Neural cell (in vitro differentiated cells): ENCODE results near the gene NEURL1. TPM values are rescaled to one million over a fixed set of nuclear protein-coding genes. Genes with fewer than 3 reads are reported as not detected.

Experiments
- H2AFZ ChIP-seq: fragments of 200-600, 300-800 bp; sonication (generic), shearing (Covaris generic); 2 replicates; pipeline ENCODE4 v1.6.0; 2014; ENCODE audit warnings: low read depth, mild to moderate bottlenecking, antibody characterized with exemption, low read length, moderate library complexity
- H3F3A ChIP-seq: fragments of 200-600 bp; shearing (Covaris generic); 2 replicates; pipeline ENCODE4 v1.6.1; 2016; ENCODE audit warnings: mild to moderate bottlenecking, moderate library complexity, mixed read lengths, antibody characterized with exemption, low read length; ENCODE audit not compliant: insufficient read depth, poor library complexity, severe bottlenecking
- H3K27ac ChIP-seq: fragments of 200-600, 300-800 bp; sonication (generic), shearing (Covaris generic); 2 replicates; pipeline ENCODE4 v1.5.1; 2014; ENCODE audit warnings: mild to moderate bottlenecking, low read length, moderate library complexity
- H3K27me3 ChIP-seq: fragments of 300-800, 200-600 bp; sonication (generic), shearing (Covaris generic); 2 replicates; pipeline ENCODE4 v1.6.0; 2014; ENCODE audit warnings: mild to moderate bottlenecking, low read depth, low read length, moderate library complexity; ENCODE audit not compliant: insufficient read depth
- H3K36me3 ChIP-seq: fragments of 300-800, 200-600 bp; sonication (generic), shearing (Covaris generic); 2 replicates; pipeline ENCODE4 v1.5.1; 2014; ENCODE audit warnings: mild to moderate bottlenecking, antibody characterized with exemption, low read length, moderate library complexity; ENCODE audit not compliant: insufficient read depth
- H3K4me2 ChIP-seq: fragments of 300-800, 200-600 bp; sonication (generic), shearing (Covaris generic); 2 replicates; pipeline ENCODE4 v1.6.0; 2014; ENCODE audit warnings: mild to moderate bottlenecking, low read length
- H3K4me3 ChIP-seq: fragments of 300-800, 200-600 bp; sonication (generic), shearing (Covaris generic); 2 replicates; pipeline ENCODE4 v1.5.1; 2014; ENCODE audit warnings: mild to moderate bottlenecking, low read length, moderate library complexity
- H3K79me2 ChIP-seq: fragments of 200-600 bp; shearing (Covaris generic); replicated peaks from 2 replicates; pipeline ENCODE4 v1.6.0; 2014; ENCODE audit warnings: mild to moderate bottlenecking, low read length, moderate library complexity; ENCODE audit not compliant: insufficient read depth
- H3K9ac ChIP-seq: fragments of 300-800, 200-600 bp; sonication (generic), shearing (Covaris generic); 2 replicates; pipeline ENCODE4 v1.6.1; 2016; ENCODE audit warnings: mild to moderate bottlenecking, low read length, mixed read lengths
- H3K9me2 ChIP-seq: fragments of 200-600 bp; shearing (Covaris generic); 2 replicates; pipeline ENCODE4 v1.6.1; 2016; ENCODE audit warnings: mild to moderate bottlenecking, low read length, mixed read lengths; ENCODE audit not compliant: insufficient read depth
- H3K9me3 ChIP-seq: fragments of 200-600, 300-800 bp; sonication (generic), shearing (Covaris generic); 2 replicates; pipeline ENCODE4 v1.6.1; 2016; ENCODE audit warnings: mild to moderate bottlenecking, mixed run types, low read length, moderate library complexity, mixed read lengths
- H4K20me1 ChIP-seq: fragments of 200-600 bp; shearing (Covaris generic); 2 replicates; pipeline ENCODE4 v1.6.1; 2016; ENCODE audit warnings: mild to moderate bottlenecking, mixed run types; ENCODE audit not compliant: insufficient read depth
- EP300 ChIP-seq: fragments of 450-650 bp; conservative IDR thresholded peaks from 2 replicates; pipeline ENCODE4 v1.6.1; 2014; ENCODE audit warnings: antibody characterized with exemption, mild to moderate bottlenecking, moderate library complexity; ENCODE audit not compliant: poor library complexity, severe bottlenecking
- EZH2 ChIP-seq: fragments of 200-600, 300-800 bp; shearing (Covaris generic), sonication (generic); IDR thresholded peaks from 2 replicates; pipeline ENCODE4 v1.6.1; 2014; ENCODE audit warnings: antibody characterized with exemption, low read length, borderline replicate concordance, mild to moderate bottlenecking; ENCODE audit not compliant: insufficient read depth, poor library complexity, severe bottlenecking
- MXI1 ChIP-seq: fragments of 450-650 bp; conservative IDR thresholded peaks from 2 replicates; pipeline ENCODE4 v1.6.1; 2014; ENCODE audit warnings: antibody characterized with exemption, mild to moderate bottlenecking; ENCODE audit not compliant: poor library complexity, severe bottlenecking
- RAD21 ChIP-seq: fragments of 450-650 bp; conservative IDR thresholded peaks from 2 replicates; pipeline ENCODE4 v1.6.1; 2014; ENCODE audit warnings: antibody characterized with exemption, mild to moderate bottlenecking, moderate library complexity
- SMC3 ChIP-seq: fragments of 450-650 bp; conservative IDR thresholded peaks from 2 replicates; pipeline ENCODE4 v1.6.1; 2014; ENCODE audit warnings: antibody characterized with exemption, mild to moderate bottlenecking, moderate library complexity; ENCODE audit not compliant: poor library complexity
- TAF1 ChIP-seq: IDR thresholded peaks from 2 replicates; pipeline ENCODE4 v1.6.1; 2012; ENCODE audit warnings: low read depth
- polyA plus RNA-seq: library from polyadenylated mRNA; depleted of rRNA; stranded (reverse); fragments of >200 nt; gene quantifications from 2 replicates; pipeline ENCODE4 v1.2.3, GENCODE V29; 2014
- TF ChIP-seq, protein P1 (sequence below): fragments of 450-650 bp; IDR thresholded peaks from 2 replicates; pipeline ENCODE4 v1.5.1; 2014; ENCODE audit warnings: antibody characterized with exemption, mild to moderate bottlenecking, moderate library complexity; ENCODE audit not compliant: poor library complexity, severe bottlenecking
- TF ChIP-seq, protein P2 (sequence below): IDR thresholded peaks from 2 replicates; pipeline ENCODE4 v1.6.1; 2012; ENCODE audit warnings: borderline replicate concordance

The NEURL1 gene
- polyA plus RNA-seq, 1 donor from 2014 or later = 12.3 TPM

DNA sequence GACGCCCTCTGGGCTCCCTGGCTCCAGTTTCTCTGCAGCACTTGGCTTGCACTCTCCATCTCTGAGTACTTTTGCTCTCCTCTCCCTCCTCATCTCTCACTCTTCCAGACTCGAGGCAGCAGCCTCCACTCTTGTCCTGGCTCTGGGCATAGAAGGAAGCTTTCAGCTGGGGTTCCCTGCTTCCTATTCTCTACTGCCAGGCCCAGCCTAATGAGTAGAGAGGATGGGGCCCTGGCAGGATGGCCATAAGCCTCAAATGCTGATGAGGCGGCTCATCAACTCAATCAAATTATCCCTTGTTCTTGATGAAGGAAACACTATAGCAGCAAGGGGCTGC is 55.8 kb downstream of the NEURL1 start:
- H3K36me3 ChIP-seq = no peaks in the 10 kb centered on the region
- no peaks in the 10 kb centered on the region for H3K79me2 ChIP-seq
- H3K4me2 ChIP-seq = no peak overlapping the region
- no peak overlapping the region for H3K4me3 ChIP-seq
- TF ChIP-seq EP300 (no peak), TAF1 (no peak)
- H3K9me2 ChIP-seq = no peaks in the 10 kb centered on the region
- H3K9me3 ChIP-seq = no peaks in the 10 kb centered on the region
- H3K9ac ChIP-seq = no peak overlapping the region
- H3K27me3 ChIP-seq = no peaks in the 10 kb centered on the region
- no peaks in the 10 kb centered on the region for H4K20me1 ChIP-seq
- H3K27ac ChIP-seq = no peak overlapping the region
- H2AFZ ChIP-seq = no peak overlapping the region
- no peaks in the 10 kb centered on the region for H3F3A ChIP-seq

DNA sequence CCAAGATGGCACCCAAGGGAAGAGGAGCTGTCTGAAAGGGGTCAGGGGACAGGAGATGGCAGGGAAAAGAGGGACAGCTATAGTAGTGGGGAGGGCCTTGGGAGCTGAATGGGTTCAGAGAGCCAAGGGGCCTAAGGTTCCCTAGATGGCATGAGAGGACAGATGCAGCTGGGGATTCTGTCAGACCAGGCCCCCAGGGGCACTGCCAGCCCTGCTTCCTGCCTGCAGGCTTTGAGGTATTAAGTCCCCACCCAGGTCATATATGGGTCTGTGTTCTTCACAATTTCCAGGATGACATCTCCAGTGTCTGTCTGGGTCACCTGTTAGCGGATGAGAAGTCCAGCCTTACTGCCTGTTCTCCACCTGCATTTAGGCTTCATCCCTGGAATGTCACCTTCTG is 56.7 kb downstream of the NEURL1 start:
- Histone ChIP-seq H3K36me3 (no peaks in the 10 kb centered on the region), H3K79me2 (no peaks in the 10 kb centered on the region), H3K9me3 (no peaks in the 10 kb centered on the region), H4K20me1 (no peaks in the 10 kb centered on the region), H2AFZ (no peak overlapping the region), H3K9ac (no peak overlapping the region), H3K27ac (no peak overlapping the region), H3K27me3 (no peaks in the 10 kb centered on the region), H3F3A (no peaks in the 10 kb centered on the region), H3K9me2 (no peaks in the 10 kb centered on the region), H3K4me2 (no peak overlapping the region), H3K4me3 (no peak overlapping the region)
- TF ChIP-seq MXI1 = no peak
- no peak for TF ChIP-seq RAD21
- TF ChIP-seq EZH2 = no peak
- no peak for TF ChIP-seq SMC3
- TF ChIP-seq, protein P1, sequence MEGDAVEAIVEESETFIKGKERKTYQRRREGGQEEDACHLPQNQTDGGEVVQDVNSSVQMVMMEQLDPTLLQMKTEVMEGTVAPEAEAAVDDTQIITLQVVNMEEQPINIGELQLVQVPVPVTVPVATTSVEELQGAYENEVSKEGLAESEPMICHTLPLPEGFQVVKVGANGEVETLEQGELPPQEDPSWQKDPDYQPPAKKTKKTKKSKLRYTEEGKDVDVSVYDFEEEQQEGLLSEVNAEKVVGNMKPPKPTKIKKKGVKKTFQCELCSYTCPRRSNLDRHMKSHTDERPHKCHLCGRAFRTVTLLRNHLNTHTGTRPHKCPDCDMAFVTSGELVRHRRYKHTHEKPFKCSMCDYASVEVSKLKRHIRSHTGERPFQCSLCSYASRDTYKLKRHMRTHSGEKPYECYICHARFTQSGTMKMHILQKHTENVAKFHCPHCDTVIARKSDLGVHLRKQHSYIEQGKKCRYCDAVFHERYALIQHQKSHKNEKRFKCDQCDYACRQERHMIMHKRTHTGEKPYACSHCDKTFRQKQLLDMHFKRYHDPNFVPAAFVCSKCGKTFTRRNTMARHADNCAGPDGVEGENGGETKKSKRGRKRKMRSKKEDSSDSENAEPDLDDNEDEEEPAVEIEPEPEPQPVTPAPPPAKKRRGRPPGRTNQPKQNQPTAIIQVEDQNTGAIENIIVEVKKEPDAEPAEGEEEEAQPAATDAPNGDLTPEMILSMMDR = no peak
- no peak for TF ChIP-seq TAF1

DNA sequence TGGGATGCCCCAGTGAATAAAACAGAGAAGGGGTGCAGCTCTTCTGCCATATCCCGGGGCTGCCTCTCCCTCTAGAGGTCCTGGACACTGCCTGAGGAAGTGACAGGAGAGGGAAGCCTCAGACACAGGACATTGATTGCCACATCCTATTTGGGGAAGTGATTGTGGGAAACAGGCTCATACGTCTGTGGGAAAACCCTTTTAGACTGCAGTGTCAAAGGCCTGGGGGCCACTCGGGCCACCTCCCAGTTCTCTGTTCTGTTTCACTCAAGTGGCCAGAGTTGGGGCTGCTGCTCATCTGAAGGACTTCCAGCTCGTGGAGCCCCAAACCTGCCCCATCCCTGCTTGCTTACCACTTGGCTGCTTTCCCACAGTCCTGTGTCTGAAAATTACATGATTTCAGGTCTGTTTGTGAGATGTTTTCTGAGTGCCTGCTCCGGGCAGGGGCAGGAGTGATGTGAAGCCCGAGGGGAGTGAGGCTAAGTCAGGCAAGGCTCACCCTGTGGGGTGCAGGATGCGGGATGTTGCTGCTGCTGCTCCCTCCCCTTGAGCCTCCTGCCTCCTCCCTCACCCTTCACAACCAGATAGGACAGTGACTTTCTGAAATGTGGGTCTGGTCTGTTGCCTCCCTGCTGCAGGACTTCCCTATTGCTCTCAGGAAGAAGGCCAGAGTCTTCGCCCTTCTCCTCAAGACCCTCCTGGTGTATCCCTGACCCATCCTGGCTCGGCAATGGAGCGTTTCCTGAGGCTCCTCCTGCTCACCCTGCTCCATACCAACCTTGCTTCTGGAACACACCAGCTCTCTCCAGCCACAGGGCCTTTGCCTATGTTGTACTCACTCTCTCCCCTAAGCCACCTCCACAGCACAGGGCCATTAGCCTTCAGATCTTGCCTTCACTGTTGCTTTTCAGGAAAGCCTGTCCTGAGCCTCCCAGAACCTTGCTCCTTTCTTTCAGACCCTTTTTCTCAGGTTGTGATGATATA is 58.4 kb downstream of the NEURL1 start:
- no peaks in the 10 kb centered on the region for H3K9me2 ChIP-seq
- no peak overlapping the region for H3K9ac ChIP-seq
- H3K27me3 ChIP-seq = no peaks in the 10 kb centered on the region
- H3K36me3 ChIP-seq = no peaks in the 10 kb centered on the region
- no peaks in the 10 kb centered on the region for H3K9me3 ChIP-seq
- H2AFZ ChIP-seq = no peak overlapping the region
- no peaks in the 10 kb centered on the region for H4K20me1 ChIP-seq
- no peak overlapping the region for H3K27ac ChIP-seq
- no peak overlapping the region for H3K4me2 ChIP-seq
- no peaks in the 10 kb centered on the region for H3F3A ChIP-seq
- H3K4me3 ChIP-seq = no peak overlapping the region
- TF ChIP-seq EP300 (no peak), EZH2 (no peak), TAF1 (no peak), MXI1 (no peak)
- TF ChIP-seq, protein P2, sequence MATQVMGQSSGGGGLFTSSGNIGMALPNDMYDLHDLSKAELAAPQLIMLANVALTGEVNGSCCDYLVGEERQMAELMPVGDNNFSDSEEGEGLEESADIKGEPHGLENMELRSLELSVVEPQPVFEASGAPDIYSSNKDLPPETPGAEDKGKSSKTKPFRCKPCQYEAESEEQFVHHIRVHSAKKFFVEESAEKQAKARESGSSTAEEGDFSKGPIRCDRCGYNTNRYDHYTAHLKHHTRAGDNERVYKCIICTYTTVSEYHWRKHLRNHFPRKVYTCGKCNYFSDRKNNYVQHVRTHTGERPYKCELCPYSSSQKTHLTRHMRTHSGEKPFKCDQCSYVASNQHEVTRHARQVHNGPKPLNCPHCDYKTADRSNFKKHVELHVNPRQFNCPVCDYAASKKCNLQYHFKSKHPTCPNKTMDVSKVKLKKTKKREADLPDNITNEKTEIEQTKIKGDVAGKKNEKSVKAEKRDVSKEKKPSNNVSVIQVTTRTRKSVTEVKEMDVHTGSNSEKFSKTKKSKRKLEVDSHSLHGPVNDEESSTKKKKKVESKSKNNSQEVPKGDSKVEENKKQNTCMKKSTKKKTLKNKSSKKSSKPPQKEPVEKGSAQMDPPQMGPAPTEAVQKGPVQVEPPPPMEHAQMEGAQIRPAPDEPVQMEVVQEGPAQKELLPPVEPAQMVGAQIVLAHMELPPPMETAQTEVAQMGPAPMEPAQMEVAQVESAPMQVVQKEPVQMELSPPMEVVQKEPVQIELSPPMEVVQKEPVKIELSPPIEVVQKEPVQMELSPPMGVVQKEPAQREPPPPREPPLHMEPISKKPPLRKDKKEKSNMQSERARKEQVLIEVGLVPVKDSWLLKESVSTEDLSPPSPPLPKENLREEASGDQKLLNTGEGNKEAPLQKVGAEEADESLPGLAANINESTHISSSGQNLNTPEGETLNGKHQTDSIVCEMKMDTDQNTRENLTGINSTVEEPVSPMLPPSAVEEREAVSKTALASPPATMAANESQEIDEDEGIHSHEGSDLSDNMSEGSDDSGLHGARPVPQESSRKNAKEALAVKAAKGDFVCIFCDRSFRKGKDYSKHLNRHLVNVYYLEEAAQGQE = no peak
- H3K79me2 ChIP-seq = no peaks in the 10 kb centered on the region
